ENCODE results near the gene PPP2R2B. TPM values are rescaled to one million over a fixed set of nuclear protein-coding genes. Genes with fewer than 3 reads are reported as not detected.
"Not testable (repeated sequence)": the region's sequence is repeated elsewhere in the genome, so short reads cannot be mapped to it uniquely, and the experiment has no call there.

The PPP2R2B gene
- polyA plus RNA-seq, 3 donors = 0.08 TPM; not detected in 2

- Mint-ChIP-seq H3K4me1 (no peaks in the 10 kb centered on the region), H3K9me3 (peaks cover 22 to 37% (median 29%) of the 10 kb centered on the region in 7 donors), H3K27me3 (ENCODE audit: low read depth in 3 of 3) (peaks cover 0 to 2% (median 1%) of the 10 kb centered on the region in 3 donors), H3K36me3 (no peaks in the 10 kb centered on the region), H3K4me3 (no peak overlapping the region), H3K27ac (no peak overlapping the region)
- H3K79me2 ChIP-seq (ENCODE audit: insufficient read depth, low read length) = no peaks in the 10 kb centered on the region
- no peaks in the 10 kb centered on the region for H4K20me1 ChIP-seq (ENCODE audit: insufficient read depth, low read length)
- H3K27ac ChIP-seq (ENCODE audit: low read depth in 1 of 2, low read length in 2 of 2) = no peak overlapping the region
- no peaks in the 10 kb centered on the region for H3K36me3 ChIP-seq (replicated peaks in 1 of 2; ENCODE audit: control insufficient read depth in 1 of 2, insufficient read depth in 2 of 2, low read length in 2 of 2)
- no peak overlapping the region for H3K4me3 ChIP-seq (replicated peaks in 1 of 3; ENCODE audit: low read depth in 2 of 3, low read length in 3 of 3)
- no peak for TF ChIP-seq CTCF (IDR thresholded peaks at IDR 0.05)
- DNase-seq = no peak
- no peak overlapping the region for H3K9ac ChIP-seq (ENCODE audit: insufficient read depth, low read length, poor library complexity, severe bottlenecking)
- no peak overlapping the region for H2AFZ ChIP-seq (ENCODE audit: insufficient read depth, low read depth, low read length, poor library complexity, severe bottlenecking)
- H3K27me3 ChIP-seq (ENCODE audit: control insufficient read depth in 2 of 2, insufficient read depth in 2 of 2, low read length in 2 of 2) = no peaks in the 10 kb centered on the region
- peaks cover 16 to 17% of the 10 kb centered on the region in 2 donors for H3K9me3 ChIP-seq (replicated peaks in 1 of 2; ENCODE audit: control insufficient read depth in 1 of 2, insufficient read depth in 1 of 2, low read length in 2 of 2)
- intact Hi-C loops (cut with micrococcal nuclease) = no loop called here
- WGBS (ENCODE audit: insufficient coverage) = no CpG with 5 or more reads among the region's 5 CpGs
- H3K4me2 ChIP-seq (replicated peaks; ENCODE audit: extremely low read depth, low read length, poor library complexity, severe bottlenecking) = no peak overlapping the region
- H3K4me1 ChIP-seq (ENCODE audit: control insufficient read depth in 1 of 2, insufficient read depth in 2 of 2, low read length in 2 of 2) = no peaks in the 10 kb centered on the region
Measured at GRCh38 chr5:146731909-146732659, 146.5 kb downstream of the PPP2R2B start.

GRCh38 chr5:146728746-146729145 is 149.8 kb downstream of the PPP2R2B start:
- H3K4me1 Mint-ChIP-seq; intact Hi-C loops (cut with micrococcal nuclease); H3K27me3 Mint-ChIP-seq (ENCODE audit: low read depth in 3 of 3); H3K4me3 Mint-ChIP-seq; H3K36me3 ChIP-seq (replicated peaks in 1 of 2; ENCODE audit: control insufficient read depth in 1 of 2, insufficient read depth in 2 of 2, low read length in 2 of 2); H3K9ac ChIP-seq (ENCODE audit: insufficient read depth, low read length, poor library complexity, severe bottlenecking); H3K4me3 ChIP-seq (replicated peaks in 1 of 3; ENCODE audit: low read depth in 2 of 3, low read length in 3 of 3); H3K4me2 ChIP-seq (replicated peaks; ENCODE audit: extremely low read depth, low read length, poor library complexity, severe bottlenecking); H3K27ac ChIP-seq (ENCODE audit: low read depth in 1 of 2, low read length in 2 of 2); H3K36me3 Mint-ChIP-seq; H2AFZ ChIP-seq (ENCODE audit: insufficient read depth, low read depth, low read length, poor library complexity, severe bottlenecking); H3K27ac Mint-ChIP-seq; H3K4me1 ChIP-seq (ENCODE audit: control insufficient read depth in 1 of 2, insufficient read depth in 2 of 2, low read length in 2 of 2); DNase-seq; H3K79me2 ChIP-seq (ENCODE audit: insufficient read depth, low read length); H4K20me1 ChIP-seq (ENCODE audit: insufficient read depth, low read length); H3K27me3 ChIP-seq (ENCODE audit: control insufficient read depth in 2 of 2, insufficient read depth in 2 of 2, low read length in 2 of 2): not testable (repeated sequence)
- peaks cover 18 to 29% (median 22%) of the 10 kb centered on the region in 7 donors for H3K9me3 Mint-ChIP-seq
- 93% methylated on average over 3 of the region's 3 CpGs for WGBS (ENCODE audit: insufficient coverage)
- H3K9me3 ChIP-seq (replicated peaks in 1 of 2; ENCODE audit: control insufficient read depth in 1 of 2, insufficient read depth in 1 of 2, low read length in 2 of 2) = peaks cover 14 to 16% of the 10 kb centered on the region in 2 donors
